H1 (cell line): ENCODE measurements around the gene ACTN2. TPM values are rescaled to one million over a fixed set of nuclear protein-coding genes. Genes with fewer than 3 reads are reported as not detected.

Experiments
- HDAC2 ChIP-seq, 2 experiments: fragments of 300-600 bp in 1 of 2; sonication (generic) in 1 of 2; IDR thresholded peaks; 2 replicates each; pipeline ENCODE4 v1.6.1; 2011 to 2012; ENCODE audit warnings: low read depth in 2 of 2, low read length in 2 of 2, mild to moderate bottlenecking in 2 of 2, moderate library complexity in 2 of 2, borderline replicate concordance in 1 of 2, inconsistent platforms in 1 of 2
- POU5F1 ChIP-seq: IDR thresholded peaks from 2 replicates; pipeline ENCODE4 v1.6.1; 2011; ENCODE audit warnings: low read depth, mild to moderate bottlenecking, low read length, moderate library complexity
- polyA plus RNA-seq, 7 experiments: library from polyadenylated mRNA; depleted of rRNA in 3 of 7; stranded (reverse) in 5 of 7; unstranded in 2 of 7; fragments of >200 nt in 5 of 7; fragments of 200-250 nt in 2 of 7; gene quantifications; 1 replicate in 5 of 7; 2 replicates in 1 of 7; 4 replicates in 1 of 7; pipeline versions ENCODE4 v1.2.1 to v1.2.3, GENCODE V29; 2011 to 2013; ENCODE audit warnings: missing spikeins in 2 of 7, mixed read lengths in 2 of 7
- total RNA-seq: library from RNA; stranded (reverse); fragmentation: NEBNext Ultra II Directional; extraction: Animal tissue kit (Norgen Biotek cat#: 25700); gene quantifications from 2 replicates; pipeline ENCODE4 v1.2.1, GENCODE V29; 2021
- TF ChIP-seq, protein P1 (sequence below): IDR thresholded peaks from 2 replicates; pipeline ENCODE4 v1.6.1; 2012; ENCODE audit warnings: low read length, inconsistent platforms

Gene ACTN2
- total and polyA plus RNA-seq, 2 of the 8 experiments (the other 6 are each of a cell fraction or from before 2014, with no cell fraction given) = 1.9 to 4.1 TPM

DNA sequence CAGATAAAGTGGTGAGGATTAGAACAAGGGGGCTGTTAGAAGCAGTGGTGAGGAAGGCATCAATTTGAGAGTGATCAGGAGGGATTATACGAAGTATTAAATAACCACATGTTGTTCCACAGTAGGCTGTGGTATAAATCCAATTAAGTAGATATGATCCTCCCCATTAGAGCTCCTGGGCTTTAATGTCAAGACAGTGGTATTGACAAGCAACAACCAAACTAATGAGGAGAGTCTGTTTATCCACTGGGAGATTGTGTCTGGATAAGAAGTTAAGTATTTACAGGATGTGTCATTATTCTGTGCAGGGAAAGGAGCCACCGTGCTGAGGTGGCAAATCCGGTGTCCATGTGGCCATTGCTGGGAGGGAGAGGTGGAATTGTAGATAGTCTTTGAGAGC is 5.8 kb downstream of the ACTN2 start (continued):
- TF ChIP-seq, protein P1, sequence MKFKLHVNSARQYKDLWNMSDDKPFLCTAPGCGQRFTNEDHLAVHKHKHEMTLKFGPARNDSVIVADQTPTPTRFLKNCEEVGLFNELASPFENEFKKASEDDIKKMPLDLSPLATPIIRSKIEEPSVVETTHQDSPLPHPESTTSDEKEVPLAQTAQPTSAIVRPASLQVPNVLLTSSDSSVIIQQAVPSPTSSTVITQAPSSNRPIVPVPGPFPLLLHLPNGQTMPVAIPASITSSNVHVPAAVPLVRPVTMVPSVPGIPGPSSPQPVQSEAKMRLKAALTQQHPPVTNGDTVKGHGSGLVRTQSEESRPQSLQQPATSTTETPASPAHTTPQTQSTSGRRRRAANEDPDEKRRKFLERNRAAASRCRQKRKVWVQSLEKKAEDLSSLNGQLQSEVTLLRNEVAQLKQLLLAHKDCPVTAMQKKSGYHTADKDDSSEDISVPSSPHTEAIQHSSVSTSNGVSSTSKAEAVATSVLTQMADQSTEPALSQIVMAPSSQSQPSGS = no peak
- no peak for TF ChIP-seq POU5F1
- TF ChIP-seq HDAC2 (IDR thresholded peaks at IDR 0.05; ENCODE audit: borderline replicate concordance in 1 of 2, low read depth in 2 of 2, low read length in 2 of 2) = no peak
